CD14-positive monocyte (primary cell): ENCODE results near the gene COPB1. TPM values are rescaled to one million over a fixed set of nuclear protein-coding genes. Genes with fewer than 3 reads are reported as not detected.

ENCODE experiments used
- DNase-seq, 3 donors: peaks; one replicate each; pipeline ENCODE4 v3.0.0-alpha.2; 2011 to 2022
- H2AFZ ChIP-seq: 2 replicates; pipeline ENCODE4 v1.6.0; 2012; ENCODE audit warnings: mild to moderate bottlenecking, low read depth, low read length, inconsistent platforms; ENCODE audit not compliant: insufficient read depth, poor library complexity, severe bottlenecking
- H3K27ac ChIP-seq, 2 donors: 1 replicate in 1 of 2; 2 replicates in 1 of 2; pipeline ENCODE4 v1.5.1; 2012 to 2013; ENCODE audit warnings: low read length in 2 of 2, control low read depth in 1 of 2, inconsistent platforms in 1 of 2, low read depth in 1 of 2, mild to moderate bottlenecking in 1 of 2
- H3K27me3 ChIP-seq, 2 donors: one replicate each; pipeline versions ENCODE4 v1.6.0 to v1.6.1; 2011 to 2013; ENCODE audit warnings: low read length in 2 of 2; ENCODE audit not compliant: control insufficient read depth in 2 of 2, insufficient read depth in 2 of 2
- H3K36me3 ChIP-seq, 2 donors: replicated peaks in 1 of 2; 1 replicate in 1 of 2; 2 replicates in 1 of 2; pipeline versions ENCODE4 v1.5.1 to v1.6.1; 2012 to 2013; ENCODE audit warnings: low read length in 2 of 2, control low read depth in 1 of 2, inconsistent platforms in 1 of 2, mild to moderate bottlenecking in 1 of 2; ENCODE audit not compliant: insufficient read depth in 2 of 2, control insufficient read depth in 1 of 2
- H3K4me1 ChIP-seq, 2 donors: 1 replicate in 1 of 2; 2 replicates in 1 of 2; pipeline versions ENCODE4 v1.5.1 to v1.6.1; 2012 to 2013; ENCODE audit warnings: low read length in 2 of 2, control low read depth in 1 of 2, inconsistent platforms in 1 of 2, mild to moderate bottlenecking in 1 of 2, moderate library complexity in 1 of 2; ENCODE audit not compliant: insufficient read depth in 2 of 2, control insufficient read depth in 1 of 2
- H3K4me2 ChIP-seq: replicated peaks from 2 replicates; pipeline ENCODE3; 2012; ENCODE audit warnings: low read length, moderate library complexity, mild to moderate bottlenecking; ENCODE audit not compliant: poor library complexity, severe bottlenecking; ENCODE audit errors: extremely low read depth
- H3K4me3 ChIP-seq, 3 experiments: fragments of 200-600 bp in 1 of 3; sonication (generic) in 1 of 3; replicated peaks in 1 of 3; 1 replicate in 2 of 3; 2 replicates in 1 of 3; pipeline ENCODE4 v1.5.1; 2011 to 2013; ENCODE audit warnings: low read length in 3 of 3, mild to moderate bottlenecking in 3 of 3, control low read depth in 2 of 3, low read depth in 2 of 3, inconsistent platforms in 1 of 3, moderate library complexity in 1 of 3
- H3K79me2 ChIP-seq: 2 replicates; pipeline ENCODE4 v1.6.0; 2012; ENCODE audit warnings: mild to moderate bottlenecking, control low read depth, inconsistent platforms, low read length, moderate library complexity; ENCODE audit not compliant: insufficient read depth
- H3K9ac ChIP-seq: 2 replicates; pipeline ENCODE4 v1.6.0; 2017; ENCODE audit warnings: low read length, mild to moderate bottlenecking; ENCODE audit not compliant: insufficient read depth, poor library complexity, severe bottlenecking
- H3K9me3 ChIP-seq, 2 donors: replicated peaks in 1 of 2; 1 replicate in 1 of 2; 2 replicates in 1 of 2; pipeline versions ENCODE4 v1.5.1 to v1.6.1; 2012 to 2013; ENCODE audit warnings: low read length in 2 of 2, control low read depth in 1 of 2; ENCODE audit not compliant: control insufficient read depth in 1 of 2, insufficient read depth in 1 of 2
- H4K20me1 ChIP-seq: 2 replicates; pipeline ENCODE4 v1.6.0; 2012; ENCODE audit warnings: mild to moderate bottlenecking, low read length, control low read depth, moderate library complexity; ENCODE audit not compliant: insufficient read depth
- H3K27ac Mint-ChIP-seq, 7 donors: one replicate each; pipeline ENCODE4 v1.8.0; 2020; ENCODE audit warnings: mild to moderate bottlenecking in 7 of 7, mixed read lengths in 7 of 7, moderate library complexity in 6 of 7, inconsistent platforms in 2 of 7
- H3K27me3 Mint-ChIP-seq, 3 donors: one replicate each; pipeline ENCODE4 v1.8.0; 2021 to 2022; ENCODE audit warnings: low read depth in 3 of 3, mild to moderate bottlenecking in 3 of 3, mixed read lengths in 3 of 3, moderate library complexity in 3 of 3, inconsistent platforms in 1 of 3
- H3K36me3 Mint-ChIP-seq, 2 donors: one replicate each; pipeline ENCODE4 v1.8.0; 2020; ENCODE audit warnings: mixed read lengths in 2 of 2, inconsistent platforms in 1 of 2, mild to moderate bottlenecking in 1 of 2
- H3K4me1 Mint-ChIP-seq: one replicate; pipeline ENCODE4 v1.8.0; 2020; ENCODE audit warnings: mild to moderate bottlenecking, mixed read lengths
- H3K4me3 Mint-ChIP-seq, 2 donors: one replicate each; pipeline ENCODE4 v1.8.0; 2020; ENCODE audit warnings: mild to moderate bottlenecking in 2 of 2, mixed read lengths in 2 of 2, moderate library complexity in 1 of 2
- H3K9me3 Mint-ChIP-seq, 7 donors: one replicate each; pipeline ENCODE4 v1.8.0; 2020 to 2022; ENCODE audit warnings: mixed read lengths in 7 of 7, mild to moderate bottlenecking in 6 of 7, moderate library complexity in 6 of 7, inconsistent platforms in 2 of 7
- CTCF ChIP-seq: fragments of 200-600 bp; IDR thresholded peaks from one replicate; pipeline ENCODE4 v1.8.0; 2022; ENCODE audit warnings: antibody characterized with exemption, mild to moderate bottlenecking
- WGBS: methylation state at CpG from one replicate; pipeline ENCODE4 v1.1.5; 2013; ENCODE audit warnings: missing lambda C conversion rate; ENCODE audit not compliant: insufficient coverage; 5-methylcytosine and 5-hydroxymethylcytosine counted together
- intact Hi-C, 2 donors: fragments of 100-400 bp; cut with micrococcal nuclease; formaldehyde crosslinking; loops; one replicate each; pipeline versions ENCODE4 v1.15.0 to v1.15.1; 2023
- polyA plus RNA-seq, 3 donors: library from polyadenylated mRNA; depleted of rRNA in 1 of 3; unstranded in 2 of 3; stranded (reverse) in 1 of 3; fragments of 300-500 nt in 2 of 3; fragments of >200 nt in 1 of 3; fragmentation: Illumina TruSeq in 2 of 3; gene quantifications; 1 replicate in 2 of 3; 2 replicates in 1 of 3; pipeline ENCODE4 v1.2.3, GENCODE V29; 2012 to 2021

COPB1 gene
- polyA plus RNA-seq, 3 donors: 37.8 to 108 (median 87.1) TPM

GRCh38 chr11:14414470-14415461 lies 84.8 kb downstream of the COPB1 start:
- Mint-ChIP-seq H3K4me1 (peaks cover 4% of the 10 kb centered on the region), H3K27me3 (peaks cover 1 to 4% (median 2%) of the 10 kb centered on the region in 3 donors), H3K4me3 (no peak overlapping the region), H3K9me3 (no peaks in the 10 kb centered on the region), H3K36me3 (no peaks in the 10 kb centered on the region), H3K27ac (peak overlapping the region in 1 of 7 donors; percentile 47)
- Histone ChIP-seq H3K9me3 (no peaks in the 10 kb centered on the region), H3K27me3 (no peaks in the 10 kb centered on the region), H3K9ac (no peak overlapping the region), H3K4me1 (no peaks in the 10 kb centered on the region), H3K4me2 (no peak overlapping the region), H3K27ac (no peak overlapping the region), H3K36me3 (no peaks in the 10 kb centered on the region), H3K79me2 (no peaks in the 10 kb centered on the region), H4K20me1 (no peaks in the 10 kb centered on the region), H2AFZ (no peak overlapping the region), H3K4me3 (no peak overlapping the region)
- TF ChIP-seq CTCF: no peak
- intact Hi-C loops: no loop called here
- 0% methylated on average over 1 of the region's 7 CpGs for WGBS
- no peak for DNase-seq

GRCh38 chr11:14413307-14414069 lies 86.1 kb downstream of the COPB1 start:
- no peak overlapping the region for H3K27ac ChIP-seq
- Mint-ChIP-seq H3K36me3 (no peaks in the 10 kb centered on the region), H3K9me3 (no peaks in the 10 kb centered on the region), H3K27me3 (peaks cover 1 to 4% (median 4%) of the 10 kb centered on the region in 3 donors), H3K4me1 (peaks cover 4% of the 10 kb centered on the region), H3K27ac (no peak overlapping the region), H3K4me3 (no peak overlapping the region)
- H4K20me1 ChIP-seq: no peaks in the 10 kb centered on the region
- no peaks in the 10 kb centered on the region for H3K27me3 ChIP-seq
- intact Hi-C loops: no loop called here
- no peak overlapping the region for H2AFZ ChIP-seq
- H3K36me3 ChIP-seq: no peaks in the 10 kb centered on the region
- no peaks in the 10 kb centered on the region for H3K9me3 ChIP-seq
- H3K4me3 ChIP-seq: no peak overlapping the region
- no peak overlapping the region for H3K9ac ChIP-seq
- no peak for DNase-seq
- H3K4me2 ChIP-seq: no peak overlapping the region
- no peak for TF ChIP-seq CTCF
- whole genome bisulfite sequencing: 100% methylated on average over 4 of the region's 4 CpGs
- no peaks in the 10 kb centered on the region for H3K4me1 ChIP-seq
- H3K79me2 ChIP-seq: no peaks in the 10 kb centered on the region
